GM12873 (cell line): ENCODE data around the gene S100A5.

Experiments
- TF ChIP-seq, protein P1 (sequence below): IDR thresholded peaks from 2 replicates; pipeline ENCODE4 v1.5.1; 2012; ENCODE audit warnings: low read depth, mild to moderate bottlenecking, moderate library complexity, low read length, control low read depth; ENCODE audit not compliant: insufficient read depth; ENCODE audit errors: missing control alignments

The S100A5 gene

DNA sequence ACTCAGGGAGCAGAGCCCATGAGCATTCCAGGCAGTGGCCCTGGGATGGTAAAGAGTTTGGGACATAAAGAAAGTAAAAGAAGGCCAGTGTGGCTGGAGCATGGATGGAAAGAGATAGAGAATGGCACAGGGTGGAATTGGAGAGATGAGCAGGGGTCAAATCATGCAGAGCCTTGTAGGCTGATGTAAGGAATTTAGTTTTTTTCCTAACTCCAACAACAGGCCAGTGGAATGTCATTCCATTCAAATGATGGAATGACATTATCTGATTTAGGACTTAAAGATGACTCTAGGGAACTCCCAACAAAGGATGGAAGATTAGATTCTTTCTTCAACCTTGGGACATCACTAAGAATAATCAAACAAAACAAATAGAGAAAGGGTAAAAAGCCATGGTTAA lies 37.8 kb upstream of the S100A5 start:
- TF ChIP-seq, protein P1, sequence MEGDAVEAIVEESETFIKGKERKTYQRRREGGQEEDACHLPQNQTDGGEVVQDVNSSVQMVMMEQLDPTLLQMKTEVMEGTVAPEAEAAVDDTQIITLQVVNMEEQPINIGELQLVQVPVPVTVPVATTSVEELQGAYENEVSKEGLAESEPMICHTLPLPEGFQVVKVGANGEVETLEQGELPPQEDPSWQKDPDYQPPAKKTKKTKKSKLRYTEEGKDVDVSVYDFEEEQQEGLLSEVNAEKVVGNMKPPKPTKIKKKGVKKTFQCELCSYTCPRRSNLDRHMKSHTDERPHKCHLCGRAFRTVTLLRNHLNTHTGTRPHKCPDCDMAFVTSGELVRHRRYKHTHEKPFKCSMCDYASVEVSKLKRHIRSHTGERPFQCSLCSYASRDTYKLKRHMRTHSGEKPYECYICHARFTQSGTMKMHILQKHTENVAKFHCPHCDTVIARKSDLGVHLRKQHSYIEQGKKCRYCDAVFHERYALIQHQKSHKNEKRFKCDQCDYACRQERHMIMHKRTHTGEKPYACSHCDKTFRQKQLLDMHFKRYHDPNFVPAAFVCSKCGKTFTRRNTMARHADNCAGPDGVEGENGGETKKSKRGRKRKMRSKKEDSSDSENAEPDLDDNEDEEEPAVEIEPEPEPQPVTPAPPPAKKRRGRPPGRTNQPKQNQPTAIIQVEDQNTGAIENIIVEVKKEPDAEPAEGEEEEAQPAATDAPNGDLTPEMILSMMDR, result no peak

DNA sequence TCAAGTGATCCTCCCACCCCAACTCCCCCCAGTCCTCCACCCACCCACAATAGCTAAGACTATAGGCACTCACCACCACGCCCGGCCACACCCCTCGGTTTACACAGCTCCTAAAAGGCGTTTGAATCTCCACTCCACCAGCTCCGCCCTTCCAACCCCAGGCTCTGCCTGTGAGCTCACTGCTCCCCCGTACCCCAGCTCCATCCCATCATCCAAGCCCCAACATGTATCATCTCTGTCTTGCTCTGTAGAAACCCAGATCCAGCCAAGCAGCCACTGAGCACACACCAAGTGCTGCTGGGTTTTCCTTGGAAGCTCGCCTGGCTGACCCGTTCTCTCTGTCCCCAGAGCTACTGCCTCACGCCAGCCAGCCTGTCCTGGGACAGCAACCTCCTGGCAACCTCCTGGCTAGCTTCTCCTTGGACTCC lies 36.9 kb upstream of the S100A5 start:
- TF ChIP-seq, protein P1, result no peak

DNA sequence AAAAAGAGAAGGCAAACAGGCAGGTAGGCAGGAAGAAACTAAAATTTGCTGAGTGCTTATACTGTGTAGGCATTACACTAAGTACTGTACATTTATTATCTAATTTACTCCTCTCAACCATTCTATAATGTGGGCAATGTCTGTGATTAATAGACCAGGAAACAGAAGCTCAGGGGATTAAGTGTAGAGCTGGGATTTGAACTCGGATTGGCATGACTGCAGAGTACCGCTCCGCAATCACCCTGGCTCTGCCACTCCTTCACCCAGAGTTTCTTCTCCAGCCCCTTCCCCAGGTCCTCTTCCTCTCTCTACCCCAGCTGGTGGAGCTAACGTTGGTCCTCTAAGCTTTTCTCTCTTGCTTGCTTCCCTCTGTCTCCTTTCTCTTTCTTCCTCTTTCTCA lies 36.4 kb upstream of the S100A5 start:
- TF ChIP-seq, protein P1, result no peak

DNA sequence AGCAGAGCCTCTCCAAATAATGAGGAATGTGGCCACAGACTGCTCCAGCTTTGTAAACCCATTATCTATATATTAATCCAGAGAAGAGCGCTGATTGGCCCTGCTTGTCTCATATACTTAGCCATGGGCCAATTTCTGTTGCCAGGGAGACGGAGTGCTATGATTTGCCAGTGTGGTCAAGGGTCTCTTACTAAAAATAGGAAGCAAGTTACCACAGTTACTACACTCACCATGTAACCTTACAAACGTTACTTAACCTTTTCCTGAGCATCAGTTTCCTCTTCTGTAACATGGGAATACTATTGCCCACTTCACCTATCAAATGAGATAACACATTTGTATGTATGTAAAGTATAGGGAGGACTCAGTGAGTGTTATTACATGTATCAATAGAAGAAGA lies 32.6 kb upstream of the S100A5 start:
- TF ChIP-seq, protein P1, result no peak

DNA sequence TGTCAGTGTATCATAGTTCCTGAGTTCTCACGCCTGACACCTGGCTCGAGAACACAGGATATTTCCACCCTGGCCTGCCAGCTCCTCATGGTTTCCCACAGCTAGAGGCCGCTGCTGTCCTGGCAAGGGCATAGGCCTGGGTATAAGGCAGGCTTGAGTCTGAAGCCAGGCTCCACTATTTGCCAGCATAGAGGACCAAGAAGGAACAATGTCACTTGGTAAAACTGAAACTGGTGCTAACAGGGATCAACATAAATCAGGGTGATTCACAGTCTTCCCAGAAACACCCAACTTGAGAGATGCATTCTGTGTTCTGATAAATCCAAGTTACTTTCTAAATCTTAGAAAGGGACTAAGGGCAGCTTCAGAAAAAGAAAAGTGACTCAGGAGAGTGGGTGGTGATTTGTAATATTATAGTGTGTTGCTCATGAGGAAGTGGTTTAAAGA lies 31.9 kb upstream of the S100A5 start:
- TF ChIP-seq, protein P1, result peak; percentile 84

DNA sequence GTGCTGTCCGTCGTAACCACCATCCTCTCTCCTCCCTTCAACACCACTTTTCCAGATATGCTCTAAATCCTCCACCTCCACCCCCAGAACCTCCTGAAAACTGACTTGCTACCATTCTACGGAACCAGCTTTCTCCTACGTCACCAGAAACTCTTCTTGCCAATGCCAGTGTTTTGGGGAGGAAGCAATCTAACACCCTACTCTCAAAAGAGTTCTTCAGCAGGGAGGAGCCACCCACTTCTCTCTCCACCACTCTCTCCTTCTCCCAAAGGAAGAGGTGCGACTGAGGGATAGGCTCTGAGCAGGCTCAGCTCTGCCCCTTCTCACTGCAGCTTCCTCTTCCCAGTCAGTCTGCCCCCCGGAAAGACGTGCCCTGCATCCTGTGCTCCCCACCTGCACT lies 31.0 kb upstream of the S100A5 start:
- TF ChIP-seq, protein P1, result no peak

DNA sequence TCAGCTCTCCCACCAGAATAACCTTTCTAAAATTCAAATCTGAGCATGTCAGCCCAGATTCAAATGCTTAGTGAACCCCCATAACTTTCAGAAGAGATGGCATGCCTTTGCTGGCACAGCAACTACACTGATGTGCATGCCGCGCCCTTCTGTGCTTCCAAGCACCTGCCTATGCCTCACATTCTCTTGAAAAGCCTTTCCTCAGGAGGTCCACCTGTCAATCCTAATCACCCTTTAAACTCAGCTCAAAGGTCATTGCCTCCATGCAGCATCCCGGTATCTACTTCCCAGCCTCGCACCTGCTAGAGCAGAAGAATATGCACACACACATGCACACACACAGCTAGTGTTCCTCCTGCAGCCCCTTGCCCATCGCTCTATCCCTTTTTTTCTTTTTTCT lies 30.1 kb upstream of the S100A5 start:
- TF ChIP-seq, protein P1, result no peak

DNA sequence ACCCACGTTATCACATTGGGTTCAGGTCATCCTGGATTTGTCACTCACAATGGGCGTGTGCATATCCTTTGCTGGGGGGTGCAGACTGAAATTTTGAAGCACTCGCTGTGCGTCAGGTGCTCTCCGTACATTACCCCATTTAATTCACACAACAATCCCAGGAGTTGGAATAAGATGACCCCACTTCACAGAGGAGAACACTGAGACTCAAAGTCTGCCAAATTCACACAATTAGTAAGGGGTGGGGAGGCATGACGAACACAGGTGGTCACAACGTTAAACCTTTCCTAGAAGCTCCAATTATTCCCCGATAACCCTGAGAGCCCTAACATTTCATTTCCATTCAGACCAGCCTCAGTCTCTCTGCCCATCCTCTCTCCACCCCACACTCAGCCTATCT lies 28.7 kb upstream of the S100A5 start:
- TF ChIP-seq, protein P1, result no peak
